Stomach (tissue), 9 donors: ENCODE data around the gene ATP2B2. TPM values are rescaled to one million over a fixed set of nuclear protein-coding genes. Genes with fewer than 3 reads are reported as not detected.

Experiments used
- DNase-seq, 2 donors: peaks; one replicate each; pipeline versions ENCODE4 v3.0.0 to v3.0.0-alpha.2; 2013 to 2019
- H3K27ac ChIP-seq, 5 donors: fragments of 200-600 bp in 4 of 5; sonication (generic) in 4 of 5; one replicate each; pipeline ENCODE4 v1.5.1; 2013 to 2019; ENCODE audit warnings: mild to moderate bottlenecking in 1 of 5, moderate library complexity in 1 of 5
- H3K27me3 ChIP-seq, 3 donors: fragments of 200-600 bp; sonication (generic); one replicate each; pipeline ENCODE4 v1.5.1; 2017 to 2019; ENCODE audit warnings: mixed run types in 1 of 3
- H3K36me3 ChIP-seq, 4 donors: fragments of 200-600 bp; sonication (generic); 1 replicate in 3 of 4; 2 replicates in 1 of 4; pipeline ENCODE4 v1.5.1; 2016 to 2019
- H3K4me1 ChIP-seq, 4 donors: fragments of 200-600 bp; sonication (generic); one replicate each; pipeline ENCODE4 v1.5.1; 2016 to 2019
- H3K4me3 ChIP-seq, 4 donors: fragments of 200-600 bp; sonication (generic) in 3 of 4; one replicate each; pipeline ENCODE4 v1.5.1; 2016 to 2019; ENCODE audit warnings: mild to moderate bottlenecking in 1 of 4
- H3K9me3 ChIP-seq, 4 donors: fragments of 200-600 bp; sonication (generic); one replicate each; pipeline ENCODE4 v1.5.1; 2016 to 2019
- CTCF ChIP-seq, 7 experiments: fragments of 450-650 bp in 4 of 7; fragments of 200-600 bp in 3 of 7; sonication (generic) in 3 of 7; IDR thresholded peaks; one replicate each; pipeline ENCODE4 v1.5.1; 2016 to 2019; ENCODE audit warnings: antibody characterized with exemption in 7 of 7, control low read depth in 2 of 7, mild to moderate bottlenecking in 1 of 7
- EP300 ChIP-seq: sonication (generic); formaldehyde crosslinking; IDR thresholded peaks from one replicate; pipeline ENCODE4 v1.6.1; 2017; ENCODE audit warnings: antibody characterized with exemption
- POLR2A ChIP-seq, 4 donors: fragments of 450-650 bp; IDR thresholded peaks; one replicate each; pipeline ENCODE4 v1.6.1; 2016; ENCODE audit warnings: antibody characterized with exemption in 4 of 4, control low read depth in 2 of 4, mild to moderate bottlenecking in 1 of 4, moderate library complexity in 1 of 4
- POLR2AphosphoS5 ChIP-seq, 3 donors: sonication (generic); formaldehyde crosslinking; IDR thresholded peaks; one replicate each; pipeline ENCODE4 v1.6.1; 2016; ENCODE audit warnings: antibody characterized with exemption in 3 of 3
- WGBS, 5 donors: extraction: QIAGEN DNeasy Blood & Tissue Kit in 3 of 5; methylation state at CpG; one replicate each; pipeline versions ENCODE4 v1.1.5 to v1.1.7; 2013 to 2018; 5-methylcytosine and 5-hydroxymethylcytosine counted together
- intact Hi-C: fragments of 100-400 bp; cut with DNase I; formaldehyde crosslinking; loops from one replicate; pipeline ENCODE4 v1.15.1; 2023; ENCODE audit warnings: low total_unique reads
- polyA plus RNA-seq, 3 donors: library from polyadenylated mRNA; stranded (reverse); fragments of 200-250 nt; gene quantifications; one replicate each; pipeline ENCODE4 v1.2.3, GENCODE V29; 2013
- total RNA-seq, 5 donors: library from RNA; depleted of rRNA; stranded (reverse); fragments of >200 nt; gene quantifications; one replicate each; pipeline versions ENCODE4 v1.1.0 to v1.2.3, GENCODE V29; 2014 to 2016
- donor health status: healthy with polysubstance abuse.
- donor health status: Bipolar disorder and iron deficiency.
- donor health status: healthy.

Gene ATP2B2
- total and polyA plus RNA-seq, 8 donors, result 0.03 to 0.37 TPM; not detected in 6

GRCh38 chr3:10387881-10388609 is 117.3 kb downstream of the ATP2B2 start:
- Histone ChIP-seq H3K27ac (no peak overlapping the region), H3K27me3 (peaks cover 0 to 9% (median 0%) of the 10 kb centered on the region in 3 donors), H3K4me3 (no peak overlapping the region), H3K36me3 (no peaks in the 10 kb centered on the region), H3K4me1 (no peaks in the 10 kb centered on the region), H3K9me3 (peaks cover 7 to 34% (median 25%) of the 10 kb centered on the region in 4 donors)
- TF ChIP-seq CTCF (IDR thresholded peaks at IDR 0.05) (no peak), EP300 (no peak), POLR2AphosphoS5 (IDR thresholded peaks at IDR 0.05) (no peak), POLR2A (IDR thresholded peaks at IDR 0.05) (no peak)
- DNase-seq, result no peak
- 48 to 56% (median 51%) methylated on average over 6 of the region's 6 CpGs for WGBS, 5 donors
- intact Hi-C loops, result no loop called here

- Histone ChIP-seq H3K4me3 (no peak overlapping the region), H3K36me3 (no peaks in the 10 kb centered on the region), H3K4me1 (no peaks in the 10 kb centered on the region), H3K9me3 (peaks cover 7 to 34% (median 25%) of the 10 kb centered on the region in 4 donors), H3K27ac (no peak overlapping the region), H3K27me3 (peaks cover 0 to 9% (median 0%) of the 10 kb centered on the region in 3 donors)
- TF ChIP-seq EP300, result no peak
- TF ChIP-seq POLR2AphosphoS5 (IDR thresholded peaks at IDR 0.05), result no peak
- no peak for TF ChIP-seq POLR2A (IDR thresholded peaks at IDR 0.05)
- TF ChIP-seq CTCF (IDR thresholded peaks at IDR 0.05), result no peak
- 80 to 97% (median 89%) methylated on average over 1 of the region's 1 CpG for WGBS, 5 donors
- intact Hi-C loops, result no loop called here
- DNase-seq, result no peak
These were observed 119.3 kb downstream of the ATP2B2 start for GRCh38 chr3:10386121-10386520.

- H3K27ac ChIP-seq, result no peak overlapping the region
- TF ChIP-seq EP300, result no peak
- no peak for TF ChIP-seq POLR2AphosphoS5 (IDR thresholded peaks at IDR 0.05)
- TF ChIP-seq POLR2A (IDR thresholded peaks at IDR 0.05), result no peak
- no peak for TF ChIP-seq CTCF (IDR thresholded peaks at IDR 0.05)
- intact Hi-C loops, result no loop called here
These were observed 120.6 kb downstream of the ATP2B2 start for GRCh38 chr3:10384541-10385360.

GRCh38 chr3:10383850-10384248 is 121.5 kb downstream of the ATP2B2 start:
- Histone ChIP-seq H3K36me3 (no peaks in the 10 kb centered on the region), H3K4me1 (no peaks in the 10 kb centered on the region), H3K9me3 (peaks cover 7 to 26% (median 22%) of the 10 kb centered on the region in 4 donors), H3K4me3 (no peak overlapping the region), H3K27me3 (peaks cover 0 to 9% (median 0%) of the 10 kb centered on the region in 3 donors), H3K27ac (no peak overlapping the region)
- DNase-seq, result no peak
- intact Hi-C loops, result no loop called here
- WGBS, 5 donors, result 86 to 97% (median 90%) methylated on average over 4 of the region's 4 CpGs
- TF ChIP-seq POLR2A (IDR thresholded peaks at IDR 0.05), result no peak
- no peak for TF ChIP-seq EP300
- no peak for TF ChIP-seq POLR2AphosphoS5 (IDR thresholded peaks at IDR 0.05)
- TF ChIP-seq CTCF (IDR thresholded peaks at IDR 0.05), result no peak

More at GRCh38 chr3:10384541-10385360, 120.6 kb downstream of the ATP2B2 start:
- 66 to 84% (median 76%) methylated on average over 17 to 23 of the region's 23 CpGs for WGBS, 5 donors
- no peaks in the 10 kb centered on the region for H3K36me3 ChIP-seq
- peaks cover 0 to 9% (median 0%) of the 10 kb centered on the region in 3 donors for H3K27me3 ChIP-seq
- DNase-seq, result no peak
- H3K9me3 ChIP-seq, result peaks cover 7 to 34% (median 25%) of the 10 kb centered on the region in 4 donors
- no peaks in the 10 kb centered on the region for H3K4me1 ChIP-seq
- H3K4me3 ChIP-seq, result no peak overlapping the region
